UCSD-AML1 (cell line): ENCODE results near the gene B4GALNT4.
"Not testable (repeated sequence)": the region's sequence is repeated elsewhere in the genome, so short reads cannot be mapped to it uniquely, and the experiment has no call there.

ENCODE experiments used
- DNase-seq: peaks from one replicate; lab custom pipeline; 2025; ENCODE audit not compliant: unreplicated experiment; lab: John Stamatoyannopoulos, UW

The B4GALNT4 gene

DNA sequence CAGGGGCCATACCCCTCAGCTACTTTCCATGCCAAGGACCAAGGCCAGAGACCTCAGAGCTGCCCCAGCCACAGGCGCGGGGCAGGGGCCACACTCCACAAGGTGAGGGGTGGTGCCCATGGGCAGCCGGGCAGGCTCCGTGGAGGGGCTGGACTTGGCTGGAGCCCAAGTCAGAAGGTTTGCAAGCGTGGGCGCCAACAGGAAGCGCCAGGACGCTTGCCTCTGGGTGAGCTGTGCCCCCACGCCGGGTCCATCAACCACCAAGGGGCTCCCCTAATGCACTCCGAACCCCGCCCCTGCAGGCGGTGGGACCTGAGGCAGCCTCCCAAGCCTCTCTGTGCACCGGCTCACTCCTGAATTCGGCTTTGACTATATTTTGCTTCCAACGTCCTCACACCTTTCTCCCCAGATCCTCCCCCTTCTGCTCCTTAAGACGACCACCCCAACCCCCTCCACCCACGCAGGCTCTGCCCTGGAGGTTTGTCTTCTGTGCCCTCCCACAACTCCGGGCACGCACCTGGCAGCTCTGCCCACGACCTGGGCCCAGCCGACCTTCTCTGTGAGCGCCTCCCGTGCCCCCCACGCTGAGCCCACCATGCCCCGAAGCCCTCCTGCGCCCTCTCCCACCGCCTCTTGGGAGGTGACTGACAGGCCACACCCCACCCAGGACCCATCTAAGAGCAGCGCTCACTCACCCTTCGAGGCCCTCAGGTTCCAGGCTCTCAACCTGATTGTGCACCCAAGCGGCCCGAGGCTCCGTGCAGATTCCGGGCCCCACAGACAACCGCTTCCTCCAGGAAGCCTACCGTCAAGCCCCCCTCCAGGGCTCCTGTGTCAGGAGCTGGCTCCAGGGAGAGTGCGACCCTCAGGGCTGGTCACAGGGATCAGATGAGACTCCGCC, 22.1 kb downstream of the B4GALNT4 start:
- no peak for DNase-seq

DNA sequence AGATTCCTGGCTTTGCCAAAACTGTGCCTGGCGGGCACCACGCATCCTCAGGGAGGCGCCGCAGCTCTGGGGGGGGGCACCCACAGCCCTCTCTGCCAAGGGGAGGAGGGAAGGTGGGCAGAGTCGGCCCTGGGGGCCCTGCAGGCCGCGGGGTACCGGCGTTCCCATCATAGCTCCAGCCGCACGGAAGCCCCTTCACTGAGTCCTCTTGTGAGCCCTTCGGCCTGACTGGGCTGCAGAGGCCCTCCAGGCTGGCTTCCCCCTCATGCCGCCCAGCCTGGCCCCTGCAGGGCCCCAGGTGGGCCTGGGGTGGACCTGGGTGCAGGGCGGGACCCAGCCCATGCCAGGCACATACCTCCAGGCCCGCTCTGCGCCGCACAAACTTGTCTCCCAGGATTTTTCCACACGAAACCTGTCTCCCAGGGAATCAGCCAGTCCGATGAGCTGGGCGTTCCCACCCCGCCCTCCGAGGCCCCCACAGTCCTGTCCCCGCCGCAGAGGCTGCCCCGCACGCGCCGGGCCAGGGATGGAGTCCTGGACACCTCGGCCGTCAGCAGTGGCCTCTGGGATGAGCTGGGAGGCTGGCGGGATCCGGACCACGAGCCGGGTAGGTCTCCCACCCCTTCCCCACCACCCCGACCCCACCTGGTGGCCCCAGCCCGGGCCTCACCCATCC, 22.9 kb downstream of the B4GALNT4 start:
- DNase-seq: no peak

DNA sequence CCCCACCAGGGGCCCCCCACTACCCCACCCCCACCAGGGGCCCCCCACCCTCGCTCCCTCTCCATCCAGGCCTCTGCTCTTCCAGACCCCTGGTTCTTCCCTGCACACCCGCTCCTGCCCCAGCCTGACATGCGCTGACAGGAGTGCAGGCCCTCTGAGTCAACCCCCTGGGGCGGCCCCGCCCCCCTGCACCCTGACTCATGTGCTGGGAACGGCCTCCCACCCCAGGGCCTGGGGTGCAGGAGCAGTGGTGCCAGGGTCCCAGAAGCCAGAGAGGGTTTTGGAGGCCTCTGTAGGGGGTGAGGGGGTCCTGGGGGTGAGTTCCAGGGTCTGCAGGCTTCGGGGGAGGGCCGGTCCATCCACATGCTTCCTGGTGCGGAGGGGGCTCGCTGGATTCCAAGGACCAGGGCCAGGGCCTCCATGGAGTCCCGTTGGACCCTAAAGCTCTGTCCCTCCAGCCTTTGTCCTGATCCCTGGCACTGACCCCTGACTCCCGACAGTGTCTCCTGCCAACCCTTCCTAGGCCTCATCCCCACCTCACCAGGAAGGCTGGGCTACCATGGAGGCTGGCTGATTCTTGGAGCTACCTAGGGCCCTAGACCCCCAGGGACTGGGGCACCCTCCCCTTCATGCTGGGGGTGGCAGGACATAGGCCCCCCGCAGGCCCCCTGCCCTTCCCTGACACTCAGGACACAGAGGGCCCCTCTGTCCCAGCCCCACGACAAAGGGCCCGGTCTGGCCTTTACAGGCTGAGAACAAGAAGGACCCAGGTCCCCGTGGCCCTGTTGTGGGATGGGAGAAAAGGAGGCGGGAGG, 24.1 kb downstream of the B4GALNT4 start:
- no peak for DNase-seq

DNA sequence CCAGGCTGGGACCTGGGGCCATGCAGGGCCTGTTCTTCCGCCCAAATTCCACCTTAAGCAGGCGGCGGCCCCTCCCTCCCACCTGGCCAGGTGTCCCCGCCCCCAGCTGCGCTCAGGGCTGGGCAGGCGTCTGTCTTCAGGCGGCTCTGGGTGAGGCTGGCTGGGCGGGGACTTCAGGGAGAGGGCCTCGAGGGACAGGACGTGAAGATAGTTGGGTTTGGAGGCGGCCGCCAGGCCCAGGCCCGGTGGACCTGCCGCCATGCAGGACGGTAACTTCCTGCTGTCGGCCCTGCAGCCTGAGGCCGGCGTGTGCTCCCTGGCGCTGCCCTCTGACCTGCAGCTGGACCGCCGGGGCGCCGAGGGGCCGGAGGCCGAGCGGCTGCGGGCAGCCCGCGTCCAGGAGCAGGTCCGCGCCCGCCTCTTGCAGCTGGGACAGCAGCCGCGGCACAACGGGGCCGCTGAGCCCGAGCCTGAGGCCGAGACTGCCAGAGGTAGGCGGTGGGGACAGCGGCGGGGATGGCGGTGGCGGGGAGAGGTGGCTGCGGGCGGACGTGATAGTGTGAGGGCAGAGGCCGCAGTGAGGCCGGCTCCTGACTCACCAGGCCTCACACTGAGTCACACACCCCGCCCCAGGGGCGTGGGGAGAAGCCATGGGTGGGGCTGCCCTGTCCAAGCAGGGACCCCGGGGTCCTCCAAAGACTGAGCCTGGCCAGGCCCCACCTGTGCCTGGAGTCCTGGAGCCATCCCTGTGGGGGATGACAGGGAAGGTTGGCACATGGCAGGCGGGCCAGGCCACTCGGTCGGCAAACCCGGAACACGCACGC, 24.9 kb downstream of the B4GALNT4 start, which contains the start of gene PKP3:
TSS of gene PKP3 (plus strand) at position 176 of the 824 bp plus-strand sequence. CDS start at position 260, 84 bp downstream.
- DNase-seq: no peak

DNA sequence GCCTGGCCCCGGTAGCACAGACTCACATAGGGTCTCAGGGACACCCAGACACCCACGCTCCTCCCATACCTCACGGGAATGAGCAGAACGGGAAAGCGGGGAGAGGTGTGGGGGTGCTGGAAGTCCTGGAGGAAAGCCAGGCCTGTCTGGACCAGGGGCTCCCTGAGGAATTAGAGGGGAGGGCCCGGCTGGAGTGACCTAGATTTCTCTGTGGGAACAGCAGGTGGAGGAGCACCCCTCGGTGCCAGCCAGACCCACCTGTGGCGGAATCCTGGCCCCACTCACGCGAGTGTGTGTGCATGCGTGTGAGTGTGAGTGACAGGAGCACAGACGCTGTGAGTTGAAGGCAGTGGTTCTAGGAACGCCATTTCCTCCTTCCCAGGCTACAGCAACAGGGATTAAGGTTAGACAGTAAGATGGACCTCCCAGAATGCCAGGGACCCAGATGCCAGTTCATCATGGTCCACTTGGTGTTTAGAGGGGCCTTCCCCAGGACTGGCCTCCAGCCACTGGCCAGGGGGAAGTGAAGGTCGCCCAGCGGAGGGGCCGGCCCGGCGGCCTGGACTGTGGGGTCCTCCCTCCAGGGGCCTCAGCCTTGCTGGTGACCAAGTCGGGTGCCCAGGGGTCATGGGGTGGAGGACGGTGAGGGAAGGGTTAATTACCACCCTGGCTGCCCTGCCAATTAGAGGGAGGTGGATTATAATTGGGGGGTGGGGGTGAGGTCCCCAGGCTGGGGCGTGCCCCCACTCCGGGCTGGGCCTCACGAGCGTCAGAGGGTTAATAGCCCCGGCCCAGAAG, 25.8 kb downstream of the B4GALNT4 start:
- DNase-seq: no peak

DNA sequence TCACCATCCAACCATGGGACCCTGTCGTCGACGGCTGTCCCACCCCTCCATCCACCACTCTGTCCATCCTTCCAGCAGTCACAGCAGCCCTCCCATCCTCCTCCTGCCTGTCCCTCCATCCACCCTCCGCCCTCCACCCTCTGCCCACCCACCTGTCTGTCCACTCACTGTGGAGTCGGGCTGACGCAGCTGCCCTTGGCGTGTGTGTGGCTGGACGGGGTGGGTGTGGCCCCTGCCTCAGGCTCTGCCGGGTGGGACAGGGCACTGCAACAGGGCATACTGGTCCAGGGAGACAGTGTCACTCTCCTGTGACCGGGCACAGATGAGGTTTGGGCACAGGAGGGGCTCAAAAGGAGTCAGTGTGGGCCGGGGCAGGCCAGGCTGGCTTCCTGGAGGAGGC, 26.6 kb downstream of the B4GALNT4 start:
- no peak for DNase-seq

DNA sequence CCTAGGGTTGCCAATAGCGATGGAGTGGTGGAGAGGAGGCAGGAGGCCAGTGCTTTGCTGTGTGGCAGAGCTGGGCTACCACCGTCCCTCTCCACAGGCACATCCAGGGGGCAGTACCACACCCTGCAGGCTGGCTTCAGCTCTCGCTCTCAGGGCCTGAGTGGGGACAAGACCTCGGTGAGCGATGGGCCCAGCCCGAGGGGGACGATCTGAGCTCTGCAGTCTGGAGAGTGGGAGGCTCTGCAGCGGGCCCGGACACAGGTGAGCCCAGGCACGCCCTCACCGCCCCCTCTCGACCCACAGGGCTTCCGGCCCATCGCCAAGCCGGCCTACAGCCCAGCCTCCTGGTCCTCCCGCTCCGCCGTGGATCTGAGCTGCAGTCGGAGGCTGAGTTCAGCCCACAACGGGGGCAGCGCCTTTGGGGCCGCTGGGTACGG, 27.2 kb downstream of the B4GALNT4 start:
- DNase-seq: peak; percentile 70

DNA sequence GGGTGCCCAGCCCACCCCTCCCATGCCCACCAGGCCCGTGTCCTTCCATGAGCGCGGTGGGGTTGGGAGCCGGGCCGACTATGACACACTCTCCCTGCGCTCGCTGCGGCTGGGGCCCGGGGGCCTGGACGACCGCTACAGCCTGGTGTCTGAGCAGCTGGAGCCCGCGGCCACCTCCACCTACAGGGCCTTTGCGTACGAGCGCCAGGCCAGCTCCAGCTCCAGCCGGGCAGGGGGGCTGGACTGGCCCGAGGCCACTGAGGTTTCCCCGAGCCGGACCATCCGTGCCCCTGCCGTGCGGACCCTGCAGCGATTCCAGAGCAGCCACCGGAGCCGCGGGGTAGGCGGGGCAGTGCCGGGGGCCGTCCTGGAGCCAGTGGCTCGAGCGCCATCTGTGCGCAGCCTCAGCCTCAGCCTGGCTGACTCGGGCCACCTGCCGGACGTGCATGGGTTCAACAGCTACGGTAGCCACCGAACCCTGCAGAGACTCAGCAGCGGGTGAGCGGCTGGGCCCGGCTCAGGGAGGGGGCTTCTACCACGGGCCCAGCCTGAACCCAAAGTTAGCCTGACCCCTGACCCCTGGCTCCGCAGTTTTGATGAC, 27.7 kb downstream of the B4GALNT4 start:
- DNase-seq: peak; percentile 86

DNA sequence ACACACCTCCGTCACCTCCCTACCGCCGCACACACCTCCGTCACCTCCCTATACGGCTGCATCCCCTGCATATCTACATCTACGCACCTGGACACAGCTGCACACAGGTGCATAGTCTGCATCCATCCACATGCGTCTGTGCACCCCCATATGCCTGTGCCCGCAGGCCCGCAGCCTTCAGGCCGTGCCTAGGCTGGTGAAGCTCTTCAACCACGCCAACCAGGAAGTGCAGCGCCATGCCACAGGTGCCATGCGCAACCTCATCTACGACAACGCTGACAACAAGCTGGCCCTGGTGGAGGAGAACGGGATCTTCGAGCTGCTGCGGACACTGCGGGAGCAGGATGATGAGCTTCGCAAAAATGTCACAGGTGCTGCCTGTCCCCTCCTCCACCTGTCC, 29.5 kb downstream of the B4GALNT4 start:
- DNase-seq: no peak

DNA sequence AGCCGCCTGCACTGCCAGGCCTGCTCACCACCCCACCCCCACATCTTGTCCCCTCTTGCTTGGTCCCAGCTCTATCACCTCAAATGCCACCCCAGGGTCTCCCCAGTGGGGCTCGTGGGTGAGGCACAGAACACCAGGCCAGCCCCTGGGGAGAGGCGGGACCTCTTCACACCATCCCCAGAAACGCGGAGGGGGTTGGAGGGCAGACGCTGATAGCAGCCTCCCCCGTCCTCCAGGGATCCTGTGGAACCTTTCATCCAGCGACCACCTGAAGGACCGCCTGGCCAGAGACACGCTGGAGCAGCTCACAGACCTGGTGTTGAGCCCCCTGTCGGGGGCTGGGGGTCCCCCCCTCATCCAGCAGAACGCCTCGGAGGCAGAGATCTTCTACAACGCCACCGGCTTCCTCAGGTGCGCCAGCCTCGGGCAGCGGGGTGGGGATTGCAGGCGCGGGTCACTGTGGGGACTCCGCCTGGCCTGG, 30.5 kb downstream of the B4GALNT4 start:
- no peak for DNase-seq

DNA sequence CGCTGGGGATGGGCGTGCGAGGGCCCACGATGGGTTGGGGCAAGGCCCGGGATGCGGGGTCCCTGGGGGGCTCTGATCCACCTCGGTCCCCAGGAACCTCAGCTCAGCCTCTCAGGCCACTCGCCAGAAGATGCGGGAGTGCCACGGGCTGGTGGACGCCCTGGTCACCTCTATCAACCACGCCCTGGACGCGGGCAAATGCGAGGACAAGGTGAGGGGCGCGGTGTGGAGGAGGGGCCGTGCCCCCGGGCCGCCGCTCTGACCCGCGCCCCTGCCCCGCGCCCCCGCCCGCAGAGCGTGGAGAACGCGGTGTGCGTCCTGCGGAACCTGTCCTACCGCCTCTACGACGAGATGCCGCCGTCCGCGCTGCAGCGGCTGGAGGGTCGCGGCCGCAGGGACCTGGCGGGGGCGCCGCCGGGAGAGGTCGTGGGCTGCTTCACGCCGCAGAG, 31.0 kb downstream of the B4GALNT4 start:
- DNase-seq: no peak

DNA sequence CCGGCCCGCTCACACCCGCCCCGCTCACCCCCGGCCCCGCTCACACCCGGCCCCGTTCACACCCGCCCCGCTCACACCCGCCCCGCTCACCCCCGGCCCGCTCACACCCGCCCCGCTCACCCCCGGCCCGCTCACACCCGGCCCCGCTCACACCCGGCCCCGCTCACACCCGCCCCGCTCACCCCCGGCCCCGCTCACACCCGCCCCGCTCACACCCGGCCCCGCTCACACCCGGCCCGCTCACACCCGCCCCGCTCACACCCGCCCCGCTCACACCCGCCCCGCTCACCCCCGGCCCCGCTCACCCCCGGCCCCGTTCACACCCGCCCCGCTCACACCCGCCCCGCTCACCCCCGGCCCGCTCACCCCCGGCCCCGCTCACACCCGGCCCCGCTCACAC, 31.9 kb downstream of the B4GALNT4 start:
- not testable (repeated sequence) for DNase-seq

DNA sequence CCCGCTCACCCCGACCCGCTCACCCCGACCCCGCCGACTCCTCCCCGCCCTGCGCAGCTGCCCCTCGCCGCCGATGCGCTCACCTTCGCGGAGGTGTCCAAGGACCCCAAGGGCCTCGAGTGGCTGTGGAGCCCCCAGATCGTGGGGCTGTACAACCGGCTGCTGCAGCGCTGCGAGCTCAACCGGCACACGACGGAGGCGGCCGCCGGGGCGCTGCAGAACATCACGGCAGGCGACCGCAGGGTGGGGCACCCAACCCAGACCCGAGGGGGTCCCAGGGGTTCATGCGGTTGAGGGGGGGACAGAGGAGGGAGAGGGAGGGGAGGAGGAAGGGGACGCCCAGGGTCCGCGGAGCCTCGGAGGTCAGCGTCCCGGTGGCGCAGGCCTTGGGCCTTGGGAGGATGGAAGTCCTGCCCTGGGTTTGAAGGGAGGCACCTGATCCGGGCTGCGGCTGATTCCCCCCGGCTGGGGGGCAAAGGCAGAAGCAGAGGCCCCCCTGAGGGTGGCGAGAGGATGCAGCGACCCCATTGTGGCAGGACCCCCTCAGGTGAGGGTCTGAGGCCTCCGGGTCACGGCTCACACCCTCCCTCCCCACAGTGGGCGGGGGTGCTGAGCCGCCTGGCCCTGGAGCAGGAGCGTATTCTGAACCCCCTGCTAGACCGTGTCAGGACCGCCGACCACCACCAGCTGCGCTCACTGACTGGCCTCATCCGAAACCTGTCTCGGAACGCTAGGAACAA, 33.9 kb downstream of the B4GALNT4 start:
- no peak for DNase-seq

DNA sequence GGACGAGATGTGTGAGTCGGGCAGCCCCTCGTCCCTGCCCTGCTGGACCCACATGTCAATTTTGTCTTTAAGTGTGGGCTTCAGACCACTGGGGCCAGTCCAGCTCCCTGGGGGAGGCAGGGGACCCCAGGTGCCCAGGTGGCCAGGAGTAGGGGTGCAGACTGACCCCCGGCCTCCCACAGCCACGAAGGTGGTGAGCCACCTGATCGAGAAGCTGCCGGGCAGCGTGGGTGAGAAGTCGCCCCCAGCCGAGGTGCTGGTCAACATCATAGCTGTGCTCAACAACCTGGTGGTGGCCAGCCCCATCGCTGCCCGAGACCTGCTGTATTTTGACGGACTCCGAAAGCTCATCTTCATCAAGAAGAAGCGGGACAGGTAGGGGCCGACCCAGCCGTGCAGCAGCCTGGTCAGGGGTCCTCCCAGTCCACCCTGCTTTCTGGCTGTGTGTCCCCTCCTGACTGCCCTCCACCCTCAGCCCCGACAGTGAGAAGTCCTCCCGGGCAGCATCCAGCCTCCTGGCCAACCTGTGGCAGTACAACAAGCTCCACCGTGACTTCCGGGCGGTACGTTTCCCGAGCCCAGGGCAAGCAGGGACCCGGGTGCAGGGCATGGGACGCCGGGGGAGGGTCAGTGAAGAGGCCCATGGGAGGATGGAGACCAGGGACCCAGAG, 34.6 kb downstream of the B4GALNT4 start:
- no peak for DNase-seq

DNA sequence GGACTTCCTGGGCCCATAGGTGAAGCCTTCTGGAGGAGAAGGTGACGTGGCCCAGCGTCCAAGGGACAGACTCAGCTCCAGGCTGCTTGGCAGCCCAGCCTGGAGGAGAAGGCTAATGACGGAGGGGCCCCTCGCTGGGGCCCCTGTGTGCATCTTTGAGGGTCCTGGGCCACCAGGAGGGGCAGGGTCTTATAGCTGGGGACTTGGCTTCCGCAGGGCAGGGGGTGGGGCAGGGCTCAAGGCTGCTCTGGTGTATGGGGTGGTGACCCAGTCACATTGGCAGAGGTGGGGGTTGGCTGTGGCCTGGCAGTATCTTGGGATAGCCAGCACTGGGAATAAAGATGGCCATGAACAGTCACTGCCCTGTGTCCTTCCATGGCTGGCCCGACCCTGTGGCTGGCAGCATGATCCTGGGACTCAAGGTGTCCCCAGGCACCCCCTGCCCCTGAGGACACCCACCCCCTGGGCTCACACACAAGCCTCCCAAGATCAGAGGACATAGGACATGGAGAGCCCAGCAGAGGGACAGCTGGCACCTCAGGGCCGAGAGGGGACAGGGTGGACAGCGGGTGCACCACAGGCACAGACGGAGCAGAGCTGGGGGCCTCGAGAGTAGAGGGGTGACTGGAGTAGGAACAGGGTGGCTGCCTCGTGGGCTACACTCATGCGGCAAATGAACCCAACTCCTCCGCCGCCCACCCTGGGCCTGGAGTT, 35.4 kb downstream of the B4GALNT4 start:
- DNase-seq: no peak

DNA sequence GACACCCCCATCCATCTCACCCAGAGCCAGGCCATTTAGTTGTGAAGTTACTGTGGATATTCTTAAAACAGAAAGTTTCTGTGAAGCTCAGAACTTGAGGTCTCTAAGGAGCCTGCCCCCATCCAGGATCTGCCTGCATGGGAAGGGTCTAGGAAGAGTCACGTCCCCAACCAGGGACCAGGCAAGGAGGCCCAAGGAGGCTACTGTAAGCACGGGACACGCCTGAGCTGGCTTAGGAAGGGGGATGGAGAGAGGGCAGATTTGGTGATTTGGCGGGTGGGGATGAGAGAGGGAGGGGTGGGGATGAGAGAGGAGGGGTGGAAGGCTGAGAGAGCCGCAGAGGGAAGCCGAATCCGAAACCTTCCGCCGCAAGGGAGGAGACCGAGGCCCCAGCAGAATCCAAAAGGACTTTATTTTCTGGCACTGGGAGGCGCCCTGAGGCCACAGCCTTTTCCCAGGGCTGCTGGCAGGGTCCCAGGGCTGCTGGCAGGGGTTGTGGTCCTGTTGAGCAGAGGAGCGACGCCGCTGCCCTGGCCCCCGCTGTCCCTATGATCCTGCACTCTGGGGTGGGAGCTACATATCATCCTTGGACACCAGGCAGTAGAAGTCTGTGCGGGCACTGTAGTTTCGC, 36.1 kb downstream of the B4GALNT4 start:
- no peak for DNase-seq
